Measurements from ENCODE around the gene CNNM4. TPM values are rescaled to one million over a fixed set of nuclear protein-coding genes. Genes with fewer than 3 reads are reported as not detected.

The CNNM4 gene
- total and polyA plus RNA-seq, 2 of the 4 experiments (the other 2 are of a cell fraction) = 2.0 to 4.1 TPM

DNA sequence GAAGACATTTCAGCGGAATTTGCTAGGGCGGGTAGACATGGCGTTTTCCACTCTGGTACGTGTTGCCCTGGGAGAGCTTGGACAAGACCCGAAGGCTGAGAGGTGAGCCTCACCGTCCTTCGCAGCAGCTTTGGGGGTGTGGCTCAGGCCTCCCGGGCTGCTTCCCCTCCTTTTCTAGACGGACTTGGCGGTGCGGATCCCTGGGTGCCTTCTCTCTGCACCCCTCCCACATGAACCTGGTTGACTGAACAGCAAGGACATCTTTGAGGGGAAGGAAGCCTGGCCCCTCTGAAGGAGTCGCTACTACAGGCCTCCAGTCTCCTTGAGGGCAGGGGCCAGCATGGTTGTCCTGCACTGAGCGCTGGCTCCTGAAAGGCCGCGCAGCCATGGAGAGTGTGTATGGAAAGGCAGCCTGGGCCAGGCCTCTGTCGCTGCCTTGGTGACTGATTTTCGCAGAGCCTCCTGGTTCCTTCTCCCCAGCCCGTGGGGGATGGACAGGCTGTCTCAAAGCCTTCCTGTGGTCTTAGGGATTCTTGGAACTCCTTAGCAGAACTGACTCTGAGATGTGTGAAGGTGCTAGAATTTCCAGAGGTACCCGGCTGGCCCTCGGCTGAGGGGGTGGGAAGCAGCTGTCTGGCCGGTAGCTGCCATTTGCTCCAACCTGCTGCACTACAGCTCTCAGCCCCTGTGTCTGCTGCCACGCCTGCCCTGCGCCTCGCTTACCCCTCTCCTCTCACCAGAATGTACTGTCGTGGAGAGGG lies 9.9 kb downstream of the CNNM4 start:
- H3K18ac ChIP-seq (ENCODE audit: low read depth, low read length) = no peak overlapping the region
- peaks cover 7% of the 10 kb centered on the region for H3K4me1 ChIP-seq (ENCODE audit: control insufficient read depth, insufficient read depth, low read length)
- dilution Hi-C loops (cut with HindIII; ENCODE audit: low sequenced_read_pairs, unreplicated experiment) = no loop called here
- no peak overlapping the region for H2AK9ac ChIP-seq (replicated peaks; ENCODE audit: low read depth, low read length, poor library complexity)
- H4K20me1 ChIP-seq (ENCODE audit: insufficient read depth, low read length) = no peaks in the 10 kb centered on the region; the same call in 1 of the 2 replicates
- H3K56ac ChIP-seq (ENCODE audit: extremely low read depth, insufficient read depth, low read length) = no peak overlapping the region
- 100% methylated on average over 4 of the region's 25 CpGs; no CpG with 5 or more reads in 1 of the 2 experiments for WGBS, 2 experiments (ENCODE audit: extremely low coverage in 2 of 2, insufficient read length in 1 of 2)
- no peak overlapping the region for H2AK5ac ChIP-seq (ENCODE audit: low read depth, low read length)
- no peak overlapping the region for H2BK120ac ChIP-seq (ENCODE audit: low read depth, low read length)
- no peak overlapping the region for H2BK20ac ChIP-seq (ENCODE audit: low read depth, low read length)
- no peak overlapping the region for H3K9ac ChIP-seq (ENCODE audit: low read depth, low read length)
- no peak overlapping the region for H4K5ac ChIP-seq (ENCODE audit: low read depth, low read length)
- no peak overlapping the region for H4K8ac ChIP-seq (ENCODE audit: low read depth in 2 of 2, low read length in 2 of 2)
- TF ChIP-seq FOS (IDR thresholded peaks at IDR 0.05; ENCODE audit: low read depth, low read length) (no peak), RCOR1 (IDR thresholded peaks at IDR 0.05; ENCODE audit: insufficient replicate concordance, low read length) (no peak), BHLHE40 (IDR thresholded peaks at IDR 0.05; ENCODE audit: low read depth, low read length) (no peak), MXI1 (IDR thresholded peaks at IDR 0.05; ENCODE audit: borderline replicate concordance, low read depth, low read length) (no peak), POLR2A (IDR thresholded peaks at IDR 0.05; ENCODE audit: low read depth, low read length) (no peak), MAFK (IDR thresholded peaks at IDR 0.05; ENCODE audit: low read depth, low read length) (no peak), CHD1 (IDR thresholded peaks at IDR 0.05; ENCODE audit: low read depth, low read length) (no peak), NFE2L2 (IDR thresholded peaks at IDR 0.05; ENCODE audit: low read depth, low read length) (no peak), RFX5 (IDR thresholded peaks at IDR 0.05; ENCODE audit: low read depth, low read length) (no peak), MAZ (IDR thresholded peaks at IDR 0.05; ENCODE audit: borderline replicate concordance, low read depth, low read length) (no peak), CEBPB (IDR thresholded peaks at IDR 0.05; ENCODE audit: low read depth, low read length) (no peak), RAD21 (IDR thresholded peaks at IDR 0.05; ENCODE audit: low read length) (no peak), SMC3 (IDR thresholded peaks at IDR 0.05; ENCODE audit: low read depth, low read length) (no peak)
- TF ChIP-seq, protein P1, sequence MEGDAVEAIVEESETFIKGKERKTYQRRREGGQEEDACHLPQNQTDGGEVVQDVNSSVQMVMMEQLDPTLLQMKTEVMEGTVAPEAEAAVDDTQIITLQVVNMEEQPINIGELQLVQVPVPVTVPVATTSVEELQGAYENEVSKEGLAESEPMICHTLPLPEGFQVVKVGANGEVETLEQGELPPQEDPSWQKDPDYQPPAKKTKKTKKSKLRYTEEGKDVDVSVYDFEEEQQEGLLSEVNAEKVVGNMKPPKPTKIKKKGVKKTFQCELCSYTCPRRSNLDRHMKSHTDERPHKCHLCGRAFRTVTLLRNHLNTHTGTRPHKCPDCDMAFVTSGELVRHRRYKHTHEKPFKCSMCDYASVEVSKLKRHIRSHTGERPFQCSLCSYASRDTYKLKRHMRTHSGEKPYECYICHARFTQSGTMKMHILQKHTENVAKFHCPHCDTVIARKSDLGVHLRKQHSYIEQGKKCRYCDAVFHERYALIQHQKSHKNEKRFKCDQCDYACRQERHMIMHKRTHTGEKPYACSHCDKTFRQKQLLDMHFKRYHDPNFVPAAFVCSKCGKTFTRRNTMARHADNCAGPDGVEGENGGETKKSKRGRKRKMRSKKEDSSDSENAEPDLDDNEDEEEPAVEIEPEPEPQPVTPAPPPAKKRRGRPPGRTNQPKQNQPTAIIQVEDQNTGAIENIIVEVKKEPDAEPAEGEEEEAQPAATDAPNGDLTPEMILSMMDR (conservative IDR thresholded peaks at IDR 0.05; ENCODE audit: low read depth, low read length) = no peak
- TF ChIP-seq, protein P2, sequence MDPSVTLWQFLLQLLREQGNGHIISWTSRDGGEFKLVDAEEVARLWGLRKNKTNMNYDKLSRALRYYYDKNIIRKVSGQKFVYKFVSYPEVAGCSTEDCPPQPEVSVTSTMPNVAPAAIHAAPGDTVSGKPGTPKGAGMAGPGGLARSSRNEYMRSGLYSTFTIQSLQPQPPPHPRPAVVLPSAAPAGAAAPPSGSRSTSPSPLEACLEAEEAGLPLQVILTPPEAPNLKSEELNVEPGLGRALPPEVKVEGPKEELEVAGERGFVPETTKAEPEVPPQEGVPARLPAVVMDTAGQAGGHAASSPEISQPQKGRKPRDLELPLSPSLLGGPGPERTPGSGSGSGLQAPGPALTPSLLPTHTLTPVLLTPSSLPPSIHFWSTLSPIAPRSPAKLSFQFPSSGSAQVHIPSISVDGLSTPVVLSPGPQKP (IDR thresholded peaks at IDR 0.05; ENCODE audit: borderline replicate concordance, low read depth, low read length) = no peak
- TF ChIP-seq, protein P3, sequence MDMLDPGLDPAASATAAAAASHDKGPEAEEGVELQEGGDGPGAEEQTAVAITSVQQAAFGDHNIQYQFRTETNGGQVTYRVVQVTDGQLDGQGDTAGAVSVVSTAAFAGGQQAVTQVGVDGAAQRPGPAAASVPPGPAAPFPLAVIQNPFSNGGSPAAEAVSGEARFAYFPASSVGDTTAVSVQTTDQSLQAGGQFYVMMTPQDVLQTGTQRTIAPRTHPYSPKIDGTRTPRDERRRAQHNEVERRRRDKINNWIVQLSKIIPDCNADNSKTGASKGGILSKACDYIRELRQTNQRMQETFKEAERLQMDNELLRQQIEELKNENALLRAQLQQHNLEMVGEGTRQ (IDR thresholded peaks at IDR 0.05; ENCODE audit: low read depth, low read length) = no peak
- no peak overlapping the region for H3K4me3 ChIP-seq (ENCODE audit: insufficient read depth, low read depth, low read length)
- no peak overlapping the region for H2BK5ac ChIP-seq (ENCODE audit: low read depth, low read length, poor library complexity, severe bottlenecking)
- H3K4ac ChIP-seq (ENCODE audit: low read depth, low read length) = no peak overlapping the region
- ATAC-seq (ENCODE audit: low read depth) = no peak
- no peaks in the 10 kb centered on the region for H3K9me3 ChIP-seq (ENCODE audit: control insufficient read depth, insufficient read depth, low read length)
- H3K79me1 ChIP-seq (ENCODE audit: low read depth in 1 of 2, low read length in 2 of 2) = peaks cover 6 to 7% of the 10 kb centered on the region in 2 experiments; a peak in 2 of 4 replicates
- H3K36me3 ChIP-seq (ENCODE audit: control insufficient read depth, insufficient read depth, low read length) = no peaks in the 10 kb centered on the region
- H2AFZ ChIP-seq (replicated peaks; ENCODE audit: low read length, poor library complexity) = no peak overlapping the region
- intact Hi-C loops (cut with micrococcal nuclease) = no loop called here
- DNase-seq = no peak
- no peak overlapping the region for H3K27ac ChIP-seq (ENCODE audit: insufficient read depth, low read length)
- H3K27me3 ChIP-seq (ENCODE audit: control insufficient read depth, insufficient read depth, low read length) = no peaks in the 10 kb centered on the region
- H3K4me2 ChIP-seq (ENCODE audit: low read depth, low read length) = no peak overlapping the region
- CTCF ChIA-PET = no interaction called here
- POLR2A ChIA-PET (ENCODE audit: unreplicated experiment) = no interaction called here
- in situ Hi-C loops (cut with MboI; ENCODE audit: low sequenced_read_pairs) = no loop called here
- no peak overlapping the region for H3K23ac ChIP-seq (ENCODE audit: low read depth, low read length)
- no peak overlapping the region for H3K14ac ChIP-seq (replicated peaks; ENCODE audit: low read depth, low read length)
- no peak overlapping the region for H4K91ac ChIP-seq (ENCODE audit: insufficient read depth, low read depth, low read length)
- no peak overlapping the region for H2BK15ac ChIP-seq (ENCODE audit: low read depth, low read length)
- peaks cover 13% of the 10 kb centered on the region for H3K9me1 ChIP-seq (ENCODE audit: insufficient read depth, low read length)
- BruUV-seq (replicated peaks) = no TSS peak
